Measurements from ENCODE around the gene RNF180. TPM values are rescaled to one million over a fixed set of nuclear protein-coding genes. Genes with fewer than 3 reads are reported as not detected.

Gene RNF180
- total and polyA plus RNA-seq, 7 experiments from 2014 or later, result not detected

GRCh38 chr5:64199425-64199824 lies 33.8 kb downstream of the RNF180 start:
- ChIA-PET CTCF (no interaction called here), POLR2A (no interaction called here)
- no peaks in the 10 kb centered on the region for H3K27me3 Mint-ChIP-seq
- Histone ChIP-seq H3K4me3 (ENCODE audit: low read length) (no peak overlapping the region), H3K9me3 (ENCODE audit: control insufficient read depth in 2 of 3, low read length in 3 of 3) (no peaks in the 10 kb centered on the region), H3K27me3 (ENCODE audit: control insufficient read depth in 2 of 2, insufficient read depth in 2 of 2, low read length in 2 of 2) (peaks cover 0 to 4% of the 10 kb centered on the region in 2 donors), H3K4me1 (ENCODE audit: control insufficient read depth in 2 of 2, insufficient read depth in 2 of 2, low read length in 2 of 2) (no peaks in the 10 kb centered on the region), H3K27ac (ENCODE audit: low read depth, low read length) (no peak overlapping the region), H3K36me3 (ENCODE audit: control insufficient read depth in 2 of 3, insufficient read depth in 3 of 3, low read length in 3 of 3) (no peaks in the 10 kb centered on the region)
- H3K27ac Mint-ChIP-seq, result no peak overlapping the region
- no peak for ATAC-seq
- no peaks in the 10 kb centered on the region for H3K36me3 Mint-ChIP-seq
- no peaks in the 10 kb centered on the region for H3K4me1 Mint-ChIP-seq
- H3K9me3 Mint-ChIP-seq, result peaks cover 0 to 8% (median 0%) of the 10 kb centered on the region in 11 donors
- intact Hi-C loops (cut with micrococcal nuclease), result no loop called here
- H3K4me3 Mint-ChIP-seq, result no peak overlapping the region
- no peak for DNase-seq

- no peak overlapping the region for H3K27ac ChIP-seq (ENCODE audit: low read depth, low read length)
- H3K4me3 ChIP-seq (ENCODE audit: low read length), result no peak overlapping the region
- no peaks in the 10 kb centered on the region for H3K36me3 Mint-ChIP-seq
- DNase-seq, result no peak
- H3K9me3 Mint-ChIP-seq, result peaks cover 0 to 8% (median 0%) of the 10 kb centered on the region in 11 donors
- H3K36me3 ChIP-seq (ENCODE audit: control insufficient read depth in 2 of 3, insufficient read depth in 3 of 3, low read length in 3 of 3), result no peaks in the 10 kb centered on the region
- no peaks in the 10 kb centered on the region for H3K4me1 Mint-ChIP-seq
- CTCF ChIA-PET, result no interaction called here
- ATAC-seq, result no peak
- no peak overlapping the region for H3K4me3 Mint-ChIP-seq
- H3K27me3 ChIP-seq (ENCODE audit: control insufficient read depth in 2 of 2, insufficient read depth in 2 of 2, low read length in 2 of 2), result peaks cover 0 to 4% of the 10 kb centered on the region in 2 donors
- POLR2A ChIA-PET, result no interaction called here
- no peak overlapping the region for H3K27ac Mint-ChIP-seq
- no peaks in the 10 kb centered on the region for H3K27me3 Mint-ChIP-seq
- no peaks in the 10 kb centered on the region for H3K9me3 ChIP-seq (ENCODE audit: control insufficient read depth in 2 of 3, low read length in 3 of 3)
- intact Hi-C loops (cut with micrococcal nuclease), result no loop called here
- H3K4me1 ChIP-seq (ENCODE audit: control insufficient read depth in 2 of 2, insufficient read depth in 2 of 2, low read length in 2 of 2), result no peaks in the 10 kb centered on the region
Observed at GRCh38 chr5:64201996-64202395, 36.4 kb downstream of the RNF180 start.

GRCh38 chr5:64206653-64207052 lies 41.0 kb downstream of the RNF180 start:
- Histone ChIP-seq H3K9me3 (ENCODE audit: control insufficient read depth in 2 of 3, low read length in 3 of 3) (no peaks in the 10 kb centered on the region), H3K27ac (ENCODE audit: low read depth, low read length) (no peak overlapping the region), H3K27me3 (ENCODE audit: control insufficient read depth in 2 of 2, insufficient read depth in 2 of 2, low read length in 2 of 2) (peaks cover 0 to 4% of the 10 kb centered on the region in 2 donors), H3K36me3 (ENCODE audit: control insufficient read depth in 2 of 3, insufficient read depth in 3 of 3, low read length in 3 of 3) (no peaks in the 10 kb centered on the region), H3K4me1 (ENCODE audit: control insufficient read depth in 2 of 2, insufficient read depth in 2 of 2, low read length in 2 of 2) (no peaks in the 10 kb centered on the region), H3K4me3 (ENCODE audit: low read length) (no peak overlapping the region)
- ATAC-seq (no peak), DNase-seq (no peak)
- H3K4me3 Mint-ChIP-seq, result no peak overlapping the region
- ChIA-PET CTCF (no interaction called here), POLR2A (no interaction called here)
- no peak overlapping the region for H3K27ac Mint-ChIP-seq
- intact Hi-C loops (cut with micrococcal nuclease), result no loop called here
- H3K27me3 Mint-ChIP-seq, result no peaks in the 10 kb centered on the region
- peaks cover 0 to 10% (median 0%) of the 10 kb centered on the region in 11 donors for H3K9me3 Mint-ChIP-seq
- H3K36me3 Mint-ChIP-seq, result no peaks in the 10 kb centered on the region
- H3K4me1 Mint-ChIP-seq, result no peaks in the 10 kb centered on the region

- Histone ChIP-seq H3K4me1 (ENCODE audit: control insufficient read depth in 2 of 2, insufficient read depth in 2 of 2, low read length in 2 of 2) (no peaks in the 10 kb centered on the region), H3K27ac (ENCODE audit: low read depth, low read length) (no peak overlapping the region), H3K27me3 (ENCODE audit: control insufficient read depth in 2 of 2, insufficient read depth in 2 of 2, low read length in 2 of 2) (peaks cover 0 to under 1% of the 10 kb centered on the region in 2 donors), H3K4me3 (ENCODE audit: low read length) (no peak overlapping the region), H3K36me3 (ENCODE audit: control insufficient read depth in 2 of 3, insufficient read depth in 3 of 3, low read length in 3 of 3) (no peaks in the 10 kb centered on the region), H3K9me3 (ENCODE audit: control insufficient read depth in 2 of 3, low read length in 3 of 3) (no peaks in the 10 kb centered on the region)
- H3K27ac Mint-ChIP-seq, result no peak overlapping the region
- ATAC-seq (no peak), DNase-seq (no peak)
- intact Hi-C loops (cut with micrococcal nuclease), result no loop called here
- no peak overlapping the region for H3K4me3 Mint-ChIP-seq
- H3K9me3 Mint-ChIP-seq, result peaks cover 0 to 10% (median 0%) of the 10 kb centered on the region in 11 donors
- ChIA-PET POLR2A (no interaction called here), CTCF (no interaction called here)
- H3K4me1 Mint-ChIP-seq, result no peaks in the 10 kb centered on the region
- no peaks in the 10 kb centered on the region for H3K27me3 Mint-ChIP-seq
- H3K36me3 Mint-ChIP-seq, result no peaks in the 10 kb centered on the region
Observed at GRCh38 chr5:64207978-64208377, 42.3 kb downstream of the RNF180 start.

GRCh38 chr5:64209353-64209752 lies 43.7 kb downstream of the RNF180 start:
- Histone ChIP-seq H3K9me3 (ENCODE audit: control insufficient read depth in 2 of 3, low read length in 3 of 3) (no peaks in the 10 kb centered on the region), H3K27me3 (ENCODE audit: control insufficient read depth in 2 of 2, insufficient read depth in 2 of 2, low read length in 2 of 2) (no peaks in the 10 kb centered on the region), H3K4me3 (ENCODE audit: low read length) (no peak overlapping the region), H3K36me3 (ENCODE audit: control insufficient read depth in 2 of 3, insufficient read depth in 3 of 3, low read length in 3 of 3) (no peaks in the 10 kb centered on the region), H3K27ac (ENCODE audit: low read depth, low read length) (no peak overlapping the region), H3K4me1 (ENCODE audit: control insufficient read depth in 2 of 2, insufficient read depth in 2 of 2, low read length in 2 of 2) (no peaks in the 10 kb centered on the region)
- intact Hi-C loops (cut with micrococcal nuclease), result no loop called here
- ChIA-PET CTCF (no interaction called here), POLR2A (no interaction called here)
- ATAC-seq (no peak), DNase-seq (no peak)
- H3K27ac Mint-ChIP-seq, result no peak overlapping the region
- no peaks in the 10 kb centered on the region for H3K27me3 Mint-ChIP-seq
- H3K9me3 Mint-ChIP-seq, result peaks cover 0 to 7% (median 0%) of the 10 kb centered on the region in 11 donors
- H3K36me3 Mint-ChIP-seq, result no peaks in the 10 kb centered on the region
- H3K4me1 Mint-ChIP-seq, result no peaks in the 10 kb centered on the region
- no peak overlapping the region for H3K4me3 Mint-ChIP-seq

- Histone ChIP-seq H3K27me3 (ENCODE audit: control insufficient read depth in 2 of 2, insufficient read depth in 2 of 2, low read length in 2 of 2) (no peaks in the 10 kb centered on the region), H3K9me3 (ENCODE audit: control insufficient read depth in 2 of 3, low read length in 3 of 3) (no peaks in the 10 kb centered on the region), H3K27ac (ENCODE audit: low read depth, low read length) (no peak overlapping the region), H3K4me1 (ENCODE audit: control insufficient read depth in 2 of 2, insufficient read depth in 2 of 2, low read length in 2 of 2) (no peaks in the 10 kb centered on the region), H3K36me3 (ENCODE audit: control insufficient read depth in 2 of 3, insufficient read depth in 3 of 3, low read length in 3 of 3) (no peaks in the 10 kb centered on the region), H3K4me3 (ENCODE audit: low read length) (no peak overlapping the region)
- Mint-ChIP-seq H3K27me3 (no peaks in the 10 kb centered on the region), H3K4me1 (no peaks in the 10 kb centered on the region), H3K9me3 (peaks cover 0 to 6% (median 0%) of the 10 kb centered on the region in 11 donors), H3K4me3 (no peak overlapping the region), H3K27ac (no peak overlapping the region), H3K36me3 (no peaks in the 10 kb centered on the region)
- intact Hi-C loops (cut with micrococcal nuclease), result no loop called here
- CTCF ChIA-PET, result no interaction called here
- POLR2A ChIA-PET, result no interaction called here
- DNase-seq (no peak), ATAC-seq (no peak)
Observed at GRCh38 chr5:64210866-64211265, 45.2 kb downstream of the RNF180 start.

GRCh38 chr5:64213011-64213410 lies 47.4 kb downstream of the RNF180 start:
- CTCF ChIA-PET, result no interaction called here
- no peaks in the 10 kb centered on the region for H3K9me3 ChIP-seq (ENCODE audit: control insufficient read depth in 2 of 3, low read length in 3 of 3)
- H3K4me1 ChIP-seq (ENCODE audit: control insufficient read depth in 2 of 2, insufficient read depth in 2 of 2, low read length in 2 of 2), result no peaks in the 10 kb centered on the region
- no peaks in the 10 kb centered on the region for H3K27me3 ChIP-seq (ENCODE audit: control insufficient read depth in 2 of 2, insufficient read depth in 2 of 2, low read length in 2 of 2)
- intact Hi-C loops (cut with micrococcal nuclease), result no loop called here
- Mint-ChIP-seq H3K27me3 (no peaks in the 10 kb centered on the region), H3K27ac (no peak overlapping the region), H3K9me3 (peaks cover 0 to 6% (median 0%) of the 10 kb centered on the region in 11 donors), H3K4me1 (no peaks in the 10 kb centered on the region), H3K4me3 (no peak overlapping the region), H3K36me3 (no peaks in the 10 kb centered on the region)
- H3K4me3 ChIP-seq (ENCODE audit: low read length), result no peak overlapping the region
- no peaks in the 10 kb centered on the region for H3K36me3 ChIP-seq (ENCODE audit: control insufficient read depth in 2 of 3, insufficient read depth in 3 of 3, low read length in 3 of 3)
- H3K27ac ChIP-seq (ENCODE audit: low read depth, low read length), result no peak overlapping the region
- POLR2A ChIA-PET, result no interaction called here
- DNase-seq, result no peak
- ATAC-seq, result no peak
